ENCODE results near the gene SLC35F1. TPM values are rescaled to one million over a fixed set of nuclear protein-coding genes. Genes with fewer than 3 reads are reported as not detected.

Gene SLC35F1
- total RNA-seq, 1 experiment from 2014 or later: 4.3 TPM

GRCh38 chr6:118152524-118152923, 245.5 kb downstream of the SLC35F1 start:
- Mint-ChIP-seq H3K9me3 (no peaks in the 10 kb centered on the region; a peak in 1 of 5 replicates), H3K36me3 (ENCODE audit: insufficient read depth in 1 of 3, low read depth in 3 of 3) (no peaks in the 10 kb centered on the region; a peak in 1 of 7 replicates), H3K27ac (no peak overlapping the region), H3K4me3 (no peak overlapping the region), H3K27me3 (ENCODE audit: low read depth) (no peaks in the 10 kb centered on the region), H3K4me1 (peaks cover 0 to 2% of the 10 kb centered on the region in 2 experiments; a peak in 2 of 4 replicates)
- Histone ChIP-seq H3K4me2 (ENCODE audit: insufficient read depth, insufficient read length, low read length) (no peak overlapping the region), H3K56ac (ENCODE audit: insufficient read length, low read depth, low read length) (no peak overlapping the region), H2BK5ac (ENCODE audit: insufficient read length, low read length) (no peak overlapping the region), H3K23me2 (ENCODE audit: insufficient read length, low read depth, low read length, poor library complexity, severe bottlenecking) (no peaks in the 10 kb centered on the region), H2BK20ac (ENCODE audit: low read depth, low read length, poor library complexity, severe bottlenecking) (no peak overlapping the region), H4K91ac (ENCODE audit: insufficient read length, low read depth, low read length) (no peak overlapping the region), H2AK5ac (ENCODE audit: insufficient read length, low read length) (no peak overlapping the region), H3T11ph (ENCODE audit: low read length) (no peak overlapping the region), H3K23ac (ENCODE audit: insufficient read length, low read depth, low read length) (no peak overlapping the region), H2BK120ac (ENCODE audit: low read depth, low read length, poor library complexity, severe bottlenecking) (no peak overlapping the region), H3K14ac (ENCODE audit: insufficient read depth, low read length) (no peak overlapping the region), H3K79me2 (ENCODE audit: insufficient read depth, low read length) (no peaks in the 10 kb centered on the region), H3K4ac (ENCODE audit: low read depth, low read length) (no peak overlapping the region), H3K18ac (ENCODE audit: insufficient read length, low read depth, low read length) (no peak overlapping the region), H4K8ac (replicated peaks; ENCODE audit: insufficient read length, low read depth, low read length) (no peak overlapping the region), H2BK12ac (ENCODE audit: insufficient read length, low read depth, low read length) (no peak overlapping the region), H2AFZ (ENCODE audit: low read length) (no peak overlapping the region), H3K9me3 (ENCODE audit: control insufficient read depth, low read depth, low read length) (no peaks in the 10 kb centered on the region), H3K27ac (ENCODE audit: insufficient read length, low read depth, low read length) (no peak overlapping the region), H2BK15ac (ENCODE audit: low read depth, low read length) (no peak overlapping the region), H3K27me3 (ENCODE audit: insufficient read depth, low read length) (no peaks in the 10 kb centered on the region), H3K4me1 (ENCODE audit: insufficient read depth, low read length) (no peaks in the 10 kb centered on the region), H3K79me1 (ENCODE audit: insufficient read depth, low read depth, low read length, poor library complexity, severe bottlenecking) (no peaks in the 10 kb centered on the region), H4K20me1 (ENCODE audit: control insufficient read depth, insufficient read depth, insufficient read length) (no peaks in the 10 kb centered on the region), H3K9ac (ENCODE audit: extremely low read depth, insufficient read length, low read length) (no peak overlapping the region), H4K5ac (ENCODE audit: insufficient read length, low read depth, low read length) (no peak overlapping the region)
- DNase-seq: no peak
- no peak for TF ChIP-seq CTCF (conservative IDR thresholded peaks at IDR 0.05)
